Mesenchymal stem cell (in vitro differentiated cells and primary cell): Measurements from ENCODE around the gene FGF14.

ENCODE experiments used
- DNase-seq: peaks from one replicate; pipeline ENCODE4 v3.0.0-alpha.2; 2013
- H2AFZ ChIP-seq: one replicate; pipeline ENCODE4 v1.6.1; 2013; ENCODE audit warnings: low read depth, mild to moderate bottlenecking, control low read depth, inconsistent platforms, low read length, moderate library complexity
- H2AK5ac ChIP-seq: 2 replicates; pipeline ENCODE4 v1.6.1; 2013; ENCODE audit warnings: low read length, moderate library complexity, mild to moderate bottlenecking, inconsistent platforms; ENCODE audit not compliant: severe bottlenecking
- H2BK120ac ChIP-seq: one replicate; pipeline ENCODE4 v1.6.1; 2013; ENCODE audit warnings: low read depth, mild to moderate bottlenecking, inconsistent platforms, low read length, moderate library complexity
- H2BK12ac ChIP-seq, 2 experiments: one replicate each; pipeline ENCODE4 v1.6.1; 2013; ENCODE audit warnings: inconsistent platforms in 2 of 2, low read length in 2 of 2, mild to moderate bottlenecking in 2 of 2, moderate library complexity in 2 of 2, control low read depth in 1 of 2
- H2BK15ac ChIP-seq: one replicate; pipeline ENCODE4 v1.6.1; 2013; ENCODE audit warnings: mild to moderate bottlenecking, low read depth, inconsistent platforms; ENCODE audit not compliant: poor library complexity, severe bottlenecking
- H2BK5ac ChIP-seq: 2 replicates; pipeline ENCODE4 v1.6.1; 2013; ENCODE audit warnings: low read depth, mild to moderate bottlenecking, low read length, control low read depth, inconsistent platforms; ENCODE audit not compliant: poor library complexity, severe bottlenecking
- H3K14ac ChIP-seq, 2 experiments: one replicate each; pipeline ENCODE4 v1.6.1; 2013; ENCODE audit warnings: inconsistent platforms in 2 of 2, low read length in 2 of 2, control low read depth in 1 of 2, mild to moderate bottlenecking in 1 of 2, moderate library complexity in 1 of 2
- H3K18ac ChIP-seq, 2 experiments: one replicate each; pipeline ENCODE4 v1.6.1; 2013; ENCODE audit warnings: inconsistent platforms in 2 of 2, low read length in 2 of 2, control low read depth in 1 of 2, low read depth in 1 of 2, mild to moderate bottlenecking in 1 of 2
- H3K23ac ChIP-seq, 2 experiments: one replicate each; pipeline ENCODE4 v1.6.1; 2013; ENCODE audit warnings: inconsistent platforms in 2 of 2, low read length in 2 of 2, mild to moderate bottlenecking in 2 of 2, moderate library complexity in 2 of 2, control low read depth in 1 of 2
- H3K27ac ChIP-seq: 2 replicates; pipeline ENCODE4 v1.5.1; 2013; ENCODE audit warnings: mild to moderate bottlenecking, moderate library complexity, low read length, control low read depth, inconsistent platforms; ENCODE audit not compliant: poor library complexity, severe bottlenecking
- H3K27me3 ChIP-seq, 2 experiments: 2 replicates each; pipeline versions ENCODE4 v1.6.1 to v1.7.0; 2013; ENCODE audit warnings: low read length in 2 of 2, mild to moderate bottlenecking in 2 of 2, moderate library complexity in 2 of 2, control low read depth in 1 of 2, inconsistent platforms in 1 of 2; ENCODE audit not compliant: control insufficient read depth in 1 of 2, insufficient read depth in 1 of 2
- H3K36me3 ChIP-seq, 2 experiments: 2 replicates each; pipeline versions ENCODE4 v1.6.1 to v1.7.0; 2013; ENCODE audit warnings: low read length in 2 of 2, control low read depth in 1 of 2, inconsistent platforms in 1 of 2, low read depth in 1 of 2, mild to moderate bottlenecking in 1 of 2; ENCODE audit not compliant: insufficient read depth in 2 of 2, control insufficient read depth in 1 of 2
- H3K4ac ChIP-seq, 2 experiments: one replicate each; pipeline ENCODE4 v1.6.1; 2013; ENCODE audit warnings: inconsistent platforms in 2 of 2, low read length in 2 of 2, mild to moderate bottlenecking in 2 of 2, moderate library complexity in 2 of 2, control low read depth in 1 of 2, low read depth in 1 of 2
- H3K4me1 ChIP-seq: 2 replicates; pipeline ENCODE4 v1.6.1; 2013; ENCODE audit warnings: low read depth, low read length, control low read depth; ENCODE audit not compliant: control insufficient read depth, insufficient read depth
- H3K4me2 ChIP-seq: 2 replicates; pipeline ENCODE4 v1.6.1; 2013; ENCODE audit warnings: low read length, mild to moderate bottlenecking, inconsistent platforms; ENCODE audit not compliant: poor library complexity, severe bottlenecking
- H3K4me3 ChIP-seq, 2 experiments: 2 replicates each; pipeline versions ENCODE4 v1.5.1 to v1.7.0; 2013; ENCODE audit warnings: low read length in 2 of 2, mild to moderate bottlenecking in 2 of 2, control low read depth in 1 of 2, low read depth in 1 of 2; ENCODE audit not compliant: insufficient read depth in 1 of 2
- H3K79me1 ChIP-seq: replicated peaks from 2 replicates; pipeline ENCODE4 v1.6.1; 2013; ENCODE audit warnings: mild to moderate bottlenecking, control low read depth, low read length, inconsistent platforms; ENCODE audit not compliant: poor library complexity, severe bottlenecking
- H3K9ac ChIP-seq: 2 replicates; pipeline ENCODE4 v1.7.0; 2013; ENCODE audit warnings: mild to moderate bottlenecking, low read length, moderate library complexity
- H3K9me3 ChIP-seq: 2 replicates; pipeline ENCODE4 v1.7.0; 2013; ENCODE audit warnings: mild to moderate bottlenecking, low read length; ENCODE audit not compliant: control insufficient read depth
- H4K8ac ChIP-seq: one replicate; pipeline ENCODE4 v1.6.1; 2013; ENCODE audit warnings: inconsistent platforms, mild to moderate bottlenecking, low read length, moderate library complexity
- H4K91ac ChIP-seq: one replicate; pipeline ENCODE4 v1.6.1; 2013; ENCODE audit warnings: mild to moderate bottlenecking, low read length, inconsistent platforms
- WGBS: methylation state at CpG from one replicate; pipeline ENCODE4 v1.1.7; 2013; ENCODE audit warnings: mixed read lengths; 5-methylcytosine and 5-hydroxymethylcytosine counted together

Gene FGF14

DNA sequence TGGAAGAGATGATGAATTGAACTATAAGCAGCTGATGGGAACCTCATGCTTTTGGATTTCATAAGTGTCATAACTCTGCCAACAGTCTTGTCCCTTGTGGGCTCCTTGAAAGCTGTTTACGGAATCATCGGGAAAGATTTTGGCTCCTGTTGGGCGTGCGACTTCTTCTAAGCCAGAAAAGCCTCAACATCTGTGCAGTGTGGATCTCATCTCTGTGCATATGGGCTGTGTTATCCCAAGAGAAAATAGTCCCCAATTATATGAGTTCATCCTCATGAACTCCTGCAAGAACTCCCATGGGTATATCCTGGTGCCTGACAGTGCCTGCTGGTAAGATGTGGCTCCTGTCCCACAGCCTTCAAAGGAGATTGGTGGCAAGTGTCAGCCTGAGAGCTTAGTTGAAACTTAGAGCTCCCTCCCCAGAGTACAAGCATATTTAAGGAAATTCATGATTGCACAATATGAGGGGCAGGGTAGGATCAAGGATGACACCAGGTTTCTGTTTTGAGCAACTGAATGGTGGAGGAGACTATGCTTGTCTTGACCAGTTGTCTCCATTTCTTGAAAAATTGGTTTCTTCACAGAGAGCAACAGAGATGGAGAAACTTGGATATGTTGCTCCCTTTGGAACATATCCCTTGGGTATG is 705.9 kb downstream of the FGF14 start:
- no peak overlapping the region for H2AK5ac ChIP-seq
- 96% methylated on average over 4 of the region's 4 CpGs for WGBS
- H3K4me2 ChIP-seq = no peak overlapping the region
- no peaks in the 10 kb centered on the region for H3K79me1 ChIP-seq
- H3K4me3 ChIP-seq = no peak overlapping the region
- no peak overlapping the region for H3K14ac ChIP-seq
- no peak overlapping the region for H3K23ac ChIP-seq
- peaks cover 0 to 11% of the 10 kb centered on the region in 2 experiments for H3K36me3 ChIP-seq
- no peak overlapping the region for H2AFZ ChIP-seq
- no peak overlapping the region for H4K91ac ChIP-seq
- no peak overlapping the region for H2BK120ac ChIP-seq
- H3K9ac ChIP-seq = no peak overlapping the region
- H2BK5ac ChIP-seq = no peak overlapping the region
- H3K4ac ChIP-seq = no peak overlapping the region
- H3K27me3 ChIP-seq = no peaks in the 10 kb centered on the region
- H2BK12ac ChIP-seq = no peak overlapping the region
- no peaks in the 10 kb centered on the region for H3K9me3 ChIP-seq
- no peak overlapping the region for H2BK15ac ChIP-seq
- no peak overlapping the region for H3K18ac ChIP-seq
- no peaks in the 10 kb centered on the region for H3K4me1 ChIP-seq
- H3K27ac ChIP-seq = no peak overlapping the region
- no peak overlapping the region for H4K8ac ChIP-seq
- no peak for DNase-seq

DNA sequence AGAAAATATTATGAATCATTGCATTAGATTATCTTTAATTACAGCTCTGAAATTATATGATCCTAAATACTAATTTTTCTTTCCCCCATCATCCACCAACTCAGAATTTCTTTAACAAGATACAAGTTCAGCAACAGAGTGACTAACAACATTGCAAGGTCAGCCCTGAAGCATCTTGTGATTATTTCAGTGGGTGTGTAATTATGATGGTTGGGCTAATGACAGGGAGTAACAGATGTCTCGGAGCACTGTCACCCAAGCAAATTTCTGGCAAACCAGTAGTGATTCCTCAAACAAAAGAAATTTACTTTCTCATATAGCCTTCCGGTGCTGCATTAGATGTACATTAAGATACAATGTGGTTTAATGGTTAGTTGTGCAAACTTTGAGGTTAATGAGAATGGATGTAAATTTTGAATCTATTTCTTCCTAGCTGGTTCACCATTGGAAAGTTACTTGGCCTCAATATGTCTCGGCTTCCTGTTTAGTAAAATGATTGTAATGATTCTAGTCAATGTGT is 710.4 kb downstream of the FGF14 start:
- no peak overlapping the region for H3K9ac ChIP-seq
- peaks cover 0 to 8% of the 10 kb centered on the region in 2 experiments for H3K36me3 ChIP-seq
- no peaks in the 10 kb centered on the region for H3K9me3 ChIP-seq
- H2BK12ac ChIP-seq = no peak overlapping the region
- no peak overlapping the region for H3K4me2 ChIP-seq
- no peak overlapping the region for H3K18ac ChIP-seq
- 98% methylated on average over 2 of the region's 3 CpGs for WGBS
- no peak for DNase-seq
- H2BK5ac ChIP-seq = no peak overlapping the region
- no peaks in the 10 kb centered on the region for H3K27me3 ChIP-seq
- no peak overlapping the region for H2AFZ ChIP-seq
- no peaks in the 10 kb centered on the region for H3K79me1 ChIP-seq
- H2BK120ac ChIP-seq = no peak overlapping the region
- no peak overlapping the region for H2AK5ac ChIP-seq
- no peak overlapping the region for H3K4me3 ChIP-seq
- H3K27ac ChIP-seq = no peak overlapping the region
- no peak overlapping the region for H3K14ac ChIP-seq
- no peak overlapping the region for H3K4ac ChIP-seq
- H3K23ac ChIP-seq = no peak overlapping the region
- H3K4me1 ChIP-seq = no peaks in the 10 kb centered on the region
- no peak overlapping the region for H2BK15ac ChIP-seq
- H4K91ac ChIP-seq = no peak overlapping the region
- no peak overlapping the region for H4K8ac ChIP-seq

- H2BK15ac ChIP-seq = no peak overlapping the region
- 80% methylated on average over 2 of the region's 2 CpGs for WGBS
- no peaks in the 10 kb centered on the region for H3K79me1 ChIP-seq
- no peak overlapping the region for H3K4me2 ChIP-seq
- H2AK5ac ChIP-seq = no peak overlapping the region
- H4K91ac ChIP-seq = no peak overlapping the region
- H3K4me3 ChIP-seq = no peak overlapping the region
- no peaks in the 10 kb centered on the region for H3K9me3 ChIP-seq
- peaks cover 0 to 8% of the 10 kb centered on the region in 2 experiments for H3K36me3 ChIP-seq
- H3K18ac ChIP-seq = no peak overlapping the region
- no peaks in the 10 kb centered on the region for H3K27me3 ChIP-seq
- no peaks in the 10 kb centered on the region for H3K4me1 ChIP-seq
- H3K9ac ChIP-seq = no peak overlapping the region
- no peak overlapping the region for H3K14ac ChIP-seq
- no peak overlapping the region for H2BK5ac ChIP-seq
- H4K8ac ChIP-seq = no peak overlapping the region
- H3K27ac ChIP-seq = no peak overlapping the region
- H2BK120ac ChIP-seq = no peak overlapping the region
- no peak overlapping the region for H3K4ac ChIP-seq
- H3K23ac ChIP-seq = no peak overlapping the region
- H2BK12ac ChIP-seq = no peak overlapping the region
- no peak for DNase-seq
- H2AFZ ChIP-seq = no peak overlapping the region
These were observed 711.0 kb downstream of the FGF14 start for GRCh38 chr13:101690871-101691270.

DNA sequence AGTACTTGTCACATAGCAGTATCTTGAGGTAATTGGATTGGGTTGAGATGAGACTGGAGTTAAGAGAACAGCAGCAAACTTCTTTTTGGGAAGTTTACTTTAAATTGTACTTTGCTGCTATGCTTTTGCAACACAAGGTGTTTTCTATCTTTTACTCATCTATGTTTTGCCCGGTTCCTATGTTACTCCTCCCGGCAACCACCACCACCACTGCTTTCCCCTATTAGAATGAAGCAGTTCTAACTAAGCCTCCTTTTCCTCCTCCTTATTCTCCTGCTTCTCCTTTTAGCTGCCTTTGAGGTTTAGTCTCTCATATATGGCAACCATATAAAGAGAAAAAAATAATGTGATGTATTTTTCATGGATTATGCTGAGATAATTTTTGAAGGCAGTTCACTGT is 715.8 kb downstream of the FGF14 start:
- Histone ChIP-seq H3K9me3 (no peaks in the 10 kb centered on the region), H3K23ac (no peak overlapping the region), H2BK15ac (no peak overlapping the region), H3K4ac (no peak overlapping the region), H3K9ac (no peak overlapping the region), H3K4me2 (no peak overlapping the region), H3K4me3 (no peak overlapping the region), H3K79me1 (no peaks in the 10 kb centered on the region), H2BK12ac (no peak overlapping the region), H3K27me3 (no peaks in the 10 kb centered on the region), H2BK120ac (no peak overlapping the region), H2AK5ac (no peak overlapping the region), H2AFZ (no peak overlapping the region), H2BK5ac (no peak overlapping the region), H3K18ac (no peak overlapping the region), H3K27ac (no peak overlapping the region), H3K4me1 (peaks cover 2% of the 10 kb centered on the region), H3K36me3 (no peaks in the 10 kb centered on the region), H4K8ac (no peak overlapping the region), H3K14ac (no peak overlapping the region), H4K91ac (no peak overlapping the region)
- WGBS = 95% methylated on average over 2 of the region's 2 CpGs
- no peak for DNase-seq
